Uterus (tissue), 4 donors: Measurements from ENCODE around the gene GLIS1. TPM values are rescaled to one million over a fixed set of nuclear protein-coding genes. Genes with fewer than 3 reads are reported as not detected.

Source experiments
- DNase-seq, 2 donors: peaks; one replicate each; pipeline ENCODE4 v3.0.0-alpha.2; 2019 to 2020
- H3K27ac ChIP-seq, 2 donors: fragments of 200-600 bp; sonication (generic); 1 replicate in 1 of 2; 2 replicates in 1 of 2; pipeline ENCODE4 v1.5.1; 2016 to 2018
- H3K27me3 ChIP-seq, 2 donors: fragments of 200-600 bp; sonication (generic); one replicate each; pipeline ENCODE4 v1.5.1; 2018 to 2019; ENCODE audit warnings: control low read depth in 1 of 2
- H3K36me3 ChIP-seq, 2 donors: fragments of 200-600 bp; sonication (generic); one replicate each; pipeline ENCODE4 v1.5.1; 2019; ENCODE audit warnings: control low read depth in 1 of 2
- H3K4me1 ChIP-seq, 2 donors: fragments of 200-600 bp; sonication (generic); one replicate each; pipeline ENCODE4 v1.5.1; 2018 to 2019; ENCODE audit warnings: control low read depth in 1 of 2
- H3K4me3 ChIP-seq, 2 donors: fragments of 200-600 bp; sonication (generic); 1 replicate in 1 of 2; 2 replicates in 1 of 2; pipeline ENCODE4 v1.5.1; 2018 to 2019; ENCODE audit warnings: mild to moderate bottlenecking in 1 of 2
- H3K9me3 ChIP-seq, 2 donors: fragments of 200-600 bp; sonication (generic); one replicate each; pipeline ENCODE4 v1.5.1; 2019; ENCODE audit warnings: control low read depth in 1 of 2
- POLR2A ChIP-seq, 2 donors: fragments of 450-650 bp; IDR thresholded peaks; one replicate each; pipeline ENCODE4 v1.6.1; 2016; ENCODE audit warnings: antibody characterized with exemption in 2 of 2, mild to moderate bottlenecking in 1 of 2, moderate library complexity in 1 of 2
- intact Hi-C: fragments of 100-400 bp; cut with DNase I; formaldehyde crosslinking; loops from one replicate; pipeline ENCODE4 v1.15.1; 2023; ENCODE audit warnings: low total_unique reads
- total RNA-seq, 4 donors: library from RNA; depleted of rRNA in 3 of 4; stranded (reverse); fragments of >200 nt in 3 of 4; gene quantifications; one replicate each; pipeline versions ENCODE4 v1.1.0 to v1.2.4, GENCODE V29; 2014 to 2023
- TF ChIP-seq, protein P1 (sequence below), 4 experiments: fragments of 200-600 bp in 2 of 4; fragments of 450-650 bp in 2 of 4; sonication (generic) in 2 of 4; IDR thresholded peaks; one replicate each; pipeline ENCODE4 v1.5.1; 2016 to 2019; ENCODE audit warnings: antibody characterized with exemption in 4 of 4, mild to moderate bottlenecking in 2 of 4, moderate library complexity in 1 of 4
- donor health status: DM: yes; HTN: yes; CAD: no.

GLIS1 gene
- total RNA-seq, 4 donors from 2014 or later = 0.21 to 1.0 TPM; not detected in 2

DNA sequence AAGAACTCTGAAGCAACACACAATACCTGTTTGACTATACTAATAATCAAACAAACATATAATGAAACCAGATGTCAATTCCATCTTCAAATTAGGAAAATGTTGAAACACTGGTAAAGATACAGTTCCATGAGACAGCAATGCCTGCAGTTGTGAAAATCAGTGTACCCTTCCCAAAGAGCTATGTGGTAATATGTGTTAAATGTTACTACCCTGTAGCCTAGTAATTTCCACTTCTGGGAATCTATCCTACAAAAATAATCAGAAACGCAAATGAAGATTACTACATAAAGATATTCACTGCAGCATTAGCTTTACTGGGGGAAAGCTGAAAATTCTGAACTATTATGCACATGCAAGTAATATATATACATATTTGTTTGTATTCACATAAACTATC, 16.9 kb downstream of the GLIS1 start:
- Histone ChIP-seq H3K4me3 (no peak overlapping the region), H3K9me3 (no peaks in the 10 kb centered on the region), H3K27me3 (no peaks in the 10 kb centered on the region), H3K27ac (no peak overlapping the region), H3K36me3 (no peaks in the 10 kb centered on the region), H3K4me1 (no peaks in the 10 kb centered on the region)
- TF ChIP-seq, protein P1, sequence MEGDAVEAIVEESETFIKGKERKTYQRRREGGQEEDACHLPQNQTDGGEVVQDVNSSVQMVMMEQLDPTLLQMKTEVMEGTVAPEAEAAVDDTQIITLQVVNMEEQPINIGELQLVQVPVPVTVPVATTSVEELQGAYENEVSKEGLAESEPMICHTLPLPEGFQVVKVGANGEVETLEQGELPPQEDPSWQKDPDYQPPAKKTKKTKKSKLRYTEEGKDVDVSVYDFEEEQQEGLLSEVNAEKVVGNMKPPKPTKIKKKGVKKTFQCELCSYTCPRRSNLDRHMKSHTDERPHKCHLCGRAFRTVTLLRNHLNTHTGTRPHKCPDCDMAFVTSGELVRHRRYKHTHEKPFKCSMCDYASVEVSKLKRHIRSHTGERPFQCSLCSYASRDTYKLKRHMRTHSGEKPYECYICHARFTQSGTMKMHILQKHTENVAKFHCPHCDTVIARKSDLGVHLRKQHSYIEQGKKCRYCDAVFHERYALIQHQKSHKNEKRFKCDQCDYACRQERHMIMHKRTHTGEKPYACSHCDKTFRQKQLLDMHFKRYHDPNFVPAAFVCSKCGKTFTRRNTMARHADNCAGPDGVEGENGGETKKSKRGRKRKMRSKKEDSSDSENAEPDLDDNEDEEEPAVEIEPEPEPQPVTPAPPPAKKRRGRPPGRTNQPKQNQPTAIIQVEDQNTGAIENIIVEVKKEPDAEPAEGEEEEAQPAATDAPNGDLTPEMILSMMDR (IDR thresholded peaks at IDR 0.05) = no peak
- no peak for TF ChIP-seq POLR2A (IDR thresholded peaks at IDR 0.05)
- intact Hi-C loops = no loop called here
- no peak for DNase-seq

DNA sequence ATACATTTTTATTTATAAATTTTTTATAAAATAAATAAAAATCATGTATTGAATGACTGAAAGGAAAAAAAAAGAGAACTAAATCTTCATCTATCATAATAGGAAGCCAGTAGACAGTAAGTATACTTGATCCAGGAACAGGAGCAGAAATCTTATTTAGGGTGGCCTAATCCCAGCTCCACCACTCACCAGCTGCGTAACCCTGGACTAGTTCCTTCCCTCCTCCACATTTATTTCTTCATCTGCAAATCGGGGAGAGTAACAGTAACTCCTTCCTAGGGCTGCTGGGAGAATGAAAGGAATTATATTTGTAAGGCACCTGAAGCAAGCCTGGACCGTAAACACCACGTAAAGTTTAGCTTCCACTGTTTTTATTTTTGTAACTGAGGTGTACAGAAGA, 17.9 kb downstream of the GLIS1 start:
- Histone ChIP-seq H3K27ac (no peak overlapping the region), H3K4me3 (no peak overlapping the region), H3K4me1 (no peaks in the 10 kb centered on the region), H3K9me3 (no peaks in the 10 kb centered on the region), H3K36me3 (no peaks in the 10 kb centered on the region), H3K27me3 (no peaks in the 10 kb centered on the region)
- intact Hi-C loops = no loop called here
- no peak for TF ChIP-seq POLR2A (IDR thresholded peaks at IDR 0.05)
- TF ChIP-seq, protein P1 (IDR thresholded peaks at IDR 0.05) = no peak
- no peak for DNase-seq

DNA sequence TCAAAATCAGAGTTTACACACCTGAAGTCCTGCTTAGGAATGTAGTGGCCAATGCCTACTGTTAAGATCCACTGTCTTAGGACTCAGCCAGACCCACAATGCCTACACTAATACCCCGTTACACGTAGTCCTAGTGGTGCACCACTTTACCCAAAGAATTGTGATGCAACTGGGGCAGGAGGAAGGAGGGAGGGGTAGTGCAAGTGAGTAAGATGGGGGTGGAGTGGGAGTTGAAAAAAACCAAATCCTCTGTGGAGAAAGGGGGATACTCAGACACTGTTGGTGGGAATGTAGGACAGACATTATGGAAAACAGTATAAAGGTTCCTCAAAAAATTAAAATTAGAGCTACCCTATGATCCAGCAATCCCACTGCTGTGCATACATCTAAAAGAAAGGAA, 19.5 kb downstream of the GLIS1 start:
- Histone ChIP-seq H3K36me3 (no peaks in the 10 kb centered on the region), H3K27ac (no peak overlapping the region), H3K4me3 (no peak overlapping the region), H3K9me3 (no peaks in the 10 kb centered on the region), H3K27me3 (no peaks in the 10 kb centered on the region), H3K4me1 (no peaks in the 10 kb centered on the region)
- no peak for DNase-seq
- intact Hi-C loops = no loop called here
- TF ChIP-seq POLR2A (IDR thresholded peaks at IDR 0.05) = no peak
- TF ChIP-seq, protein P1 (IDR thresholded peaks at IDR 0.05) = no peak

DNA sequence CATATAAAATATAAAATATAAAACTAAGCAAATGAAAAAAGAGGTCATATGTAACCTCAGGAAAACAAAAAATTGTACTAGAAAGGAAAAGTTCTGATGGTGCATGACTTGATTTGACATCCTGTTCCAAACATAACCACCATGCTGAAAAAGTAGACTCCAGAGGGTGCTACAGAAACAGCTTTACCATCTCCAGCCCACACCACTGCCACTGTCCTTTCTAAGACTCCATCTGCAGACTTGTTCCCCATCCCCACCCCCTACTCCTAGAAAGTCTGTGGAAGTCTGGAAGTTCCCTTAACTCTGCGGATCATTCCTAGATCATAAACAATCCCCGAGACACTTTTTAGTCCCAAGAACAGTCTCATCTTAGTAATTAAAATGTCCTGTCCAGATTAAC, 20.5 kb downstream of the GLIS1 start:
- no peak overlapping the region for H3K4me3 ChIP-seq
- H3K27me3 ChIP-seq = no peaks in the 10 kb centered on the region
- no peaks in the 10 kb centered on the region for H3K9me3 ChIP-seq
- no peak overlapping the region for H3K27ac ChIP-seq
- H3K4me1 ChIP-seq = no peaks in the 10 kb centered on the region
- intact Hi-C loops = no loop called here
- no peaks in the 10 kb centered on the region for H3K36me3 ChIP-seq
- TF ChIP-seq POLR2A (IDR thresholded peaks at IDR 0.05) = no peak
- TF ChIP-seq, protein P1 (IDR thresholded peaks at IDR 0.05) = no peak
- no peak for DNase-seq

DNA sequence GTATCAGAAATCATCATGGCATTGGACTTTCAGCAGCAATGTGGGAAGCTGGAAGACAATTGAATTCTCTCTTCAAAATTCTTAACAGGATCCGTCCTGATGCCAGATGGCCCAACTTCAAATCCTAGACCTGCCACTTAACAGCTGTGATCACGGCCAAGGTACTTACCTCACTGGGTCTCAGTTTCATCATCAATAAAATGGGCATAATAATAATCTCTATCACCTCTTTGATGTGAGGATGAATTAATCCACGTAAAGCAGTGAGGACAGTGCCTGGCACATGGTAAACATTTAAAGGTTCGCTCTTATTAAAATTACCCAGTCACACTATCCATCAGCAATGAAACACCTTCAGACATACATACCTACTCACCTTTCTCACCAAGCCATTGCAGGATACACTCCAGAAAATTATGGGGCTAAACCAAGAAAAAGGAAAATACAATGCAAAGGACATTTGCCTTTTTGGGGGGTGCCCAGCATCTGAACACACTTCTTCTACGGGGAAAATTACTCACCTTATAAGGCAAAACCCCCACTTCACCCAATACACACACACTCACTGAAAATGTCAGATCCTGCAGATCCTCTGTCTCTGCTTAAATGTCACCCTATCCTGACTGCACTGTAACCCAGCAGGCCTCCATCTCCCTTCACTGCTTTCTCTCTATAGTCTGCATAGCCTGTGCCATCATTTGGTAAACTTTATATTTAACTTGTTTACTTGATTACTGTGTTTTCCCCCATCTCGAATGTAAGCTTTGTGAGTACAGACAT, 21.7 kb downstream of the GLIS1 start:
- no peak overlapping the region for H3K27ac ChIP-seq
- H3K27me3 ChIP-seq = no peaks in the 10 kb centered on the region
- H3K9me3 ChIP-seq = no peaks in the 10 kb centered on the region
- intact Hi-C loops = no loop called here
- DNase-seq = no peak
- no peaks in the 10 kb centered on the region for H3K36me3 ChIP-seq
- H3K4me1 ChIP-seq = no peaks in the 10 kb centered on the region
- no peak overlapping the region for H3K4me3 ChIP-seq
- TF ChIP-seq, protein P1 (IDR thresholded peaks at IDR 0.05) = no peak
- no peak for TF ChIP-seq POLR2A (IDR thresholded peaks at IDR 0.05)
